ENCODE data around the gene ELFN1. TPM values are rescaled to one million over a fixed set of nuclear protein-coding genes. Genes with fewer than 3 reads are reported as not detected.

The ELFN1 gene
- total RNA-seq, 1 donor from 2014 or later, result 0.71 TPM

DNA sequence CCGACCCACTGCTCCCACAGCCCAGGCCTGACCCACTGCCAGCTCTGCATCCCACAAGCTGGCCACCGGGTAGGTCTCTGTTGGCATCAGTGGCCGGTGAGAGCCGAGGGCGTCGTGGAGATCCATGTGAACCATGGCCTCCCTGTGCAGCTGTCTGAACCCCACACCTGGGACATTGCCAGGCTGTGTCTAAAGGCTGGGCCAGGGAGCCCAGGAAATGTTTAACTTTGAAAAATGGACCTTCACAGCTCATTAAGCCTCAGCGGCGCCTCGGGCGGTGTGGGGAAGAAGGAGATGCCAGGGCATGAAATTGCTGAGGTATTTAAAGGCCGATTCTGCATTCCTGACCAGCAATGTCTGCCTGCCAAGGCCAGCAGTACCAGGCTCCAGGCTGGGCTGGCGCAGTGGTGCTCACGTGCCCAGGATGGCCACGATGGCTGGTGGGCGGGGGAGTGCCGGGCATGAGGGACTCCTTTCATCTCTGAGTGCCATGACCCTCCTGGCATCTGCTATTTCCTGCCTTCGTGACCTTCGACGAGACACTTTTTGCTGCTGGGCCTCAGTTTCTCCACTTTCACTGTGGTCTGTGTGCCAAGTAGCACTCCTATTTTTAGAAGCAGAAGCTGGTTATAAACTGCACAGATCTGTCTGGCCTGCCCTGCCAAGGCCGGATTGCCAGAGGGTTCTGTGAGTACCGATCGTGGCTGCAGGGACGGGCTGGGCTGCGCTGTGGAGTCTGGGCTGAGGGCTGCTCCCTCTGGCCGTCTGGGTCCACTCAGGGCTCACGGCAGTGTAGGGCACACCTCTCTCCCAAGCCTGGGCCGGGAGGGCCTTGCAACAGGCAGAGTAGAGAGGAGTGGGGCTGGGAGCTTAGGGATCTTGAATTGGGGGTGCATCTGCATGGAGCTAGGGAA lies 21.8 kb downstream of the ELFN1 start:
- TF ChIP-seq, protein P1, sequence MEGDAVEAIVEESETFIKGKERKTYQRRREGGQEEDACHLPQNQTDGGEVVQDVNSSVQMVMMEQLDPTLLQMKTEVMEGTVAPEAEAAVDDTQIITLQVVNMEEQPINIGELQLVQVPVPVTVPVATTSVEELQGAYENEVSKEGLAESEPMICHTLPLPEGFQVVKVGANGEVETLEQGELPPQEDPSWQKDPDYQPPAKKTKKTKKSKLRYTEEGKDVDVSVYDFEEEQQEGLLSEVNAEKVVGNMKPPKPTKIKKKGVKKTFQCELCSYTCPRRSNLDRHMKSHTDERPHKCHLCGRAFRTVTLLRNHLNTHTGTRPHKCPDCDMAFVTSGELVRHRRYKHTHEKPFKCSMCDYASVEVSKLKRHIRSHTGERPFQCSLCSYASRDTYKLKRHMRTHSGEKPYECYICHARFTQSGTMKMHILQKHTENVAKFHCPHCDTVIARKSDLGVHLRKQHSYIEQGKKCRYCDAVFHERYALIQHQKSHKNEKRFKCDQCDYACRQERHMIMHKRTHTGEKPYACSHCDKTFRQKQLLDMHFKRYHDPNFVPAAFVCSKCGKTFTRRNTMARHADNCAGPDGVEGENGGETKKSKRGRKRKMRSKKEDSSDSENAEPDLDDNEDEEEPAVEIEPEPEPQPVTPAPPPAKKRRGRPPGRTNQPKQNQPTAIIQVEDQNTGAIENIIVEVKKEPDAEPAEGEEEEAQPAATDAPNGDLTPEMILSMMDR (IDR thresholded peaks at IDR 0.05; ENCODE audit: insufficient read depth, low read length, poor library complexity, severe bottlenecking), result no peak
- Histone ChIP-seq H3K36me3 (ENCODE audit: control insufficient read depth, insufficient read depth, low read length) (no peaks in the 10 kb centered on the region), H3K4me3 (ENCODE audit: low read depth, low read length) (no peak overlapping the region), H3K27me3 (ENCODE audit: control insufficient read depth, insufficient read depth, low read length) (peaks cover 45% of the 10 kb centered on the region)
- DNase-seq (ENCODE audit: low read depth), result peak; percentile 87

DNA sequence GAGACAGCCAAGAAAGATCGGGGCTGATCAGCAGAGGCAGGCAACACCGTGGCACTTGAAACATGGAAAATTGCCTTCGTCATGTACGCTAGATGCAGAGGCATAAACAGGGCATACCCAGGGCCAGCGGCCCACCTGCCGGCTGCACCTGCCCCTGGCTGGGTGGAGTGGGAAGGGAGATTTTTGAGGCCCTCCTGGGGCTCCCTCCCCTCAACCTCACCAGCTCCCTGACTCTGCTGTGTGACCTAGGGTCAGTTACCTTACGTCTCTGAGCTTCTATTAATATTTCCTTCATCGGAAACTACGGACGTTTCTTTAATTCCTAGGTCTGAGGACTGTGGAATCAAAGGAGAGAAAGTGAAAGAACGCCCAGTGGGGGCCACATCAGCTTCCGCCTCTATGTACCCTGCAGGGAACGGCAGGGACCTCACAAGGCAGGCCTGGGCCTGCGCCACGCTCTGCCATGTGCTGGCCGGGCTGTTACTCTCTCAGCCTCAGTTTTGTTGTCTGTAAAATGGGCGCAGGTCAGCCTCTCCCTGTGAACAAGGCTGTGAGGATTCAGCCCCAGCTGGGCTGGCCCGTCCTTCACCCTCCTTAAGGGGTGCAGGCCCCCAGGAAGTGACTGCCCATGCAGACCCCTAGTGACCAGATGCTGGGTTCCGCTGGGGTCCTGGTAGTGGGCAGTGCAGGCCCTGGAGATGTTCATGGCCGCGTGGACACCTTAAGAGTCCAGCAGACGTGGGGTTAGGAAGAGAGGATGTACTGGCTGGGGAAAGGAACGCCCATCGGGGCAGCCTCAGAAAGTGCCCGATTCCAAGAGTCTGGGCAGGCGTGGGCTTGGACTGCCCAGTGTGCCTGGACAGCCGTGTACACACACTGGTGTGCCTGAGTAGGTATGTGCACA lies 22.7 kb downstream of the ELFN1 start:
- no peak for DNase-seq (ENCODE audit: low read depth)
- H3K36me3 ChIP-seq (ENCODE audit: control insufficient read depth, insufficient read depth, low read length), result no peaks in the 10 kb centered on the region
- TF ChIP-seq, protein P1 (IDR thresholded peaks at IDR 0.05; ENCODE audit: insufficient read depth, low read length, poor library complexity, severe bottlenecking), result no peak
- H3K27me3 ChIP-seq (ENCODE audit: control insufficient read depth, insufficient read depth, low read length), result peaks cover 52% of the 10 kb centered on the region
- H3K4me3 ChIP-seq (ENCODE audit: low read depth, low read length), result no peak overlapping the region

DNA sequence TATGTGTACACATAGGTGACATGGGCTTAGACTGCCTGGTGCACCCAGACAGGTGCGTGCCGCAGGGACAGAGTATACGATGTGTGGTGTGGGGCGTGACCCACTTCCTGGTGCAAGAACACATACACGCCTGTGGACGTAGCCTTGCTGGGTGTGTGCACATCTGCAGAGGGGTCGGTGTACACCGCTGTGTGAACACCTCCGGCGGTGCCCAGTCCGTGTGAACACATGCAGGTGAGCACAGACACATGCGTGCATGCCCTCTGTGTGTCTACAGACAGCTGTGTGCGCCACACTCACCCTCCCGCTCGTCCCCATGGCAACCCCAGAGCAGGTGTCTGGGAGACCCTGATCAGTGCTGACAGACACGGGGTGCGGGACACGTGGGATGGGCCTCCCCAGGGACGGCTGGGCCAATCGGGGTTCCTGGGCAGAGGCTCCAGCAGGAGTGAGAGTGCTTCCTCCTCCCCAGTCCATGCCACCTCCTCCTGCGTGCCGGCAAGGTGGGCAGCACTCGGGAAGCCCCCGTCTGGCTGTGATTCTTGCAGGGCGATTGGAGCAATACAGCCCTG lies 23.4 kb downstream of the ELFN1 start:
- TF ChIP-seq, protein P1 (IDR thresholded peaks at IDR 0.05; ENCODE audit: insufficient read depth, low read length, poor library complexity, severe bottlenecking), result no peak
- no peak overlapping the region for H3K4me3 ChIP-seq (ENCODE audit: low read depth, low read length)
- no peaks in the 10 kb centered on the region for H3K36me3 ChIP-seq (ENCODE audit: control insufficient read depth, insufficient read depth, low read length)
- no peak for DNase-seq (ENCODE audit: low read depth)
- H3K27me3 ChIP-seq (ENCODE audit: control insufficient read depth, insufficient read depth, low read length), result peaks cover 52% of the 10 kb centered on the region

DNA sequence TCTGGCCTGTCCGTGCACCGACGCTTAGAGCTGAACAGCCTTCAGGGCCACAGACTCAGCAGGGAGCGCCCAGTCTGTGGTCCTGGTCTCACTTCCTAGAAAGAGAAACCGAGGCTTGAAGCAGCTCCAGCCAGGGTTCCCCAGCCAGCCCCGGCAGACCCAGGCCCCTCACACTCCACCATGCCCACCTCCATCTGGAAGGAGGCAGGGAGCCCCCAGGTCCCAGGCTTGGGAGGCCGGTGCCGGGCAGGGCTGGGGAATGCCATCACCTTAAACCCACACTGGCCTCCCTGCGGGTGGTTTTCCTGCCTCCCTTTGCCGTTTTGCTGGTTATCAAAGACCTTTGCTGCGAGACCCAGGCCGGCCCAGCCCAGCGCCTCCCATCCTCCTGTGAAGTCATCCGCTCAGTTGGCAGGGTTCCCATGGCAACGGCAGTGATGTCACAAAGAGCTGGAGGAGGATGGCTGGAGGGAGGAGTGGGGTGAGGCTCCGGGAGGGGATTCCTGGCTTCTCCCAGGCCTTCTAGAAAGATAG lies 24.0 kb downstream of the ELFN1 start:
- Histone ChIP-seq H3K4me3 (ENCODE audit: low read depth, low read length) (no peak overlapping the region), H3K27me3 (ENCODE audit: control insufficient read depth, insufficient read depth, low read length) (peaks cover 52% of the 10 kb centered on the region), H3K36me3 (ENCODE audit: control insufficient read depth, insufficient read depth, low read length) (no peaks in the 10 kb centered on the region)
- TF ChIP-seq, protein P1 (IDR thresholded peaks at IDR 0.05; ENCODE audit: insufficient read depth, low read length, poor library complexity, severe bottlenecking), result no peak
- peak; percentile 18 for DNase-seq (ENCODE audit: low read depth)

DNA sequence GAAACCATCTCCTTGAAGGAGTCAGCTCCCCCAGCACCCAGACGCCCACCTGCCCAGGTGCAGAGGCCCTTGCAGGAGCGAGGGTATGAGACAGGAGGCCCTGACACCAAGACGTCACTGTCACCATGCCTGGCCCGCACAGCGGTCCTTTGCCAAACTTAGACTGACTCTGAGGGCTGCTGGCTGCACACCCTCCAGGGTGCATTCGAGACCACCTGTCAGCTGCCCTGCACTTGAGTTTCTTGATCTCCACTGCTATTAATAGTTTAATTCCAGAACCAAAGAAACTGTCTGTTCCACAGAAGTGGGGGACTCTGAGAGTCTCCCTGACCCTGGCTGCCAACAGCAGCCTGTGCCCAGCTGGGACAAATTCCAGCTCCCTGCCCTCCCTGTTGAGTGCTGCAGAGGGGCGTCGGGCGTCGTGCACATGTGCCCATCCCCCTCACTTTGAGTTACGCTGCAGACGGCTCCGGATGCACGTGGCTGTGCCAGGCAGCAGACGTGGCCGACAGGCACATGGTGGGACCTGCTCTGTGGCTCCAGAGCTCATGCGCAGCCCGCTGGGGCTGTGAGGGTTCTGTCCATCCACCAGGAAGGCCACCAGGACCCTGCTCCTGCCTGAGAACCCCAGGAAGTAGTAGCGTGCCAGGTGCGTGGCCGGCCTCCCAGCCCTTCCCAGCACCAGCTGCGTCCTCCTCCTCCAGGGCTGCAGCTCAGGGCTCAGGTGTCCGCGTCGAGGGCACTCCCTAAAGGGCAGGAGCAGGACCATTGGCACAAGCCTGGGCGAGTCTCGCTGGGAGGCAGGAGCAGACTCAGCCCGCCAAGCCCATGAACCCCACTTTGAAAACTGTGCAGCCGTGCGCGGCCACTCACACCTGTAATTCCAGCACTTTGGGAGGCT lies 24.8 kb downstream of the ELFN1 start:
- TF ChIP-seq, protein P1 (IDR thresholded peaks at IDR 0.05; ENCODE audit: insufficient read depth, low read length, poor library complexity, severe bottlenecking), result no peak
- no peaks in the 10 kb centered on the region for H3K36me3 ChIP-seq (ENCODE audit: control insufficient read depth, insufficient read depth, low read length)
- DNase-seq (ENCODE audit: low read depth), result no peak
- H3K27me3 ChIP-seq (ENCODE audit: control insufficient read depth, insufficient read depth, low read length), result peaks cover 52% of the 10 kb centered on the region
- H3K4me3 ChIP-seq (ENCODE audit: low read depth, low read length), result no peak overlapping the region
